HG03095 (cell line): ENCODE data around the gene CACNA1D.

Experiments
- ATAC-seq: cut with Tn5 transposase; IDR thresholded peaks from one replicate; pipeline ENCODE4 v1.9.1; 2021; ENCODE audit warnings: moderate library complexity; ENCODE audit not compliant: unreplicated experiment

Gene CACNA1D

GRCh38 chr3:53775018-53775417, 280.6 kb downstream of the CACNA1D start:
- ATAC-seq = no peak

GRCh38 chr3:53775834-53776251, 281.4 kb downstream of the CACNA1D start:
- ATAC-seq = no peak

GRCh38 chr3:53776494-53777101, 282.2 kb downstream of the CACNA1D start:
- no peak for ATAC-seq

- ATAC-seq = no peak
Measured at GRCh38 chr3:53777468-53777867, 283.1 kb downstream of the CACNA1D start.

GRCh38 chr3:53778153-53778552, 283.7 kb downstream of the CACNA1D start:
- ATAC-seq = no peak

DNA sequence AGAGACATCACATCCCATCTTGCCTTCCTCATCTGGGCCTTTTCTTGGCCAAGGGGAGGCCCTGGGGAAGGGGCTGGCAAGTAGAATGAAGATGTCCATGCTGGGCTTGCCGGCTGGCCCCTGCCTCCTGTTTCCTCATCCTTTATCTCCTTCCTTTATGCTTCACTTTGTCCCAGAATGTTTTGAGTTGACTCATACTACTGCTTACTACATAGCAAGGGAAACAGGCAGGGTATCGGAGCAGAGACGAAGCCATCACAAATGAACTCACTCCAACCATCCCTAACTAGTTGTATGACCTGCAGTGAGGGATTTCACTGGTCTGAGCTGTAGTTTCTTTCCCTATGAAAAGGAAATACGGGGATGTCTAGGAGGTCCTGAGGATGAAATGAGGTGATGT, 285.8 kb downstream of the CACNA1D start:
- ATAC-seq = no peak

- no peak for ATAC-seq
Measured at GRCh38 chr3:53780806-53781205, 286.4 kb downstream of the CACNA1D start.

DNA sequence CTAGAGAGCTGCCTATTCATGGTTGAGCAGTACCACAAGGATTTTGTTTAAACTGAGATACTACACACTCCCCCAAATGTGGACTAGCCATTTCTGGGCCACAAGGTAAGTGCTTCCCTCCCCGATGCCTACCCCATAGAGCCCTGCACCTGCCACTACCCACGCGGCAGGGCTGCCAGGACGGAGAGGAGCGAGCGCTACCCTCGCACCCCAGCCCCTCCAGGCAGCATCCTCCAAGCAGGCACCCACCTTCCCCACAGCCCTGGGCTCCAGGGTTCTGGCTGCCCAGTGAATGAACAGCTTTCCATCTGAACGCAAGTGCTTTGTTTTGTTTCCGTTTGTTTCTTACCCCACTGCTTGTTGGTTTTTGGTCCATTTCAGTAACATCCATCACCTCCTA, 292.6 kb downstream of the CACNA1D start:
- no peak for ATAC-seq

DNA sequence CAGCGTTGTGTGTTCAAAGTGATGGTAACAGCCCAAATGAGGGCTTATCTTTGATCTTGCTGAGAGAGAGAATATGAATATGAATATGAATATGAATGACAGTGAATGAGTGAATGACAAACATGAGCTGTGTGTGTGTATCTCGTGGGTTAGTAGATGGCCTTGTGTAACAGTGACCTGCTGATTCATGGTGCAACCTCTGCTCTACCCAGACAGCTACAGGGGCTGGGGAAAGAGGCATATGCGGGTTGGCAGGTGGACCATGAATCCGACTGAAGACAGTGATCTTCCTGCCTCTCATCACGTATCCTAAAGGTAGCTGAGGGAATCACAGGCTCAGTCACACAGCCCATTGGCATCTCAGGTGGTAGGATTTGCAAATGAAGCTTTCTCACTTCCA, 293.6 kb downstream of the CACNA1D start:
- ATAC-seq = no peak

DNA sequence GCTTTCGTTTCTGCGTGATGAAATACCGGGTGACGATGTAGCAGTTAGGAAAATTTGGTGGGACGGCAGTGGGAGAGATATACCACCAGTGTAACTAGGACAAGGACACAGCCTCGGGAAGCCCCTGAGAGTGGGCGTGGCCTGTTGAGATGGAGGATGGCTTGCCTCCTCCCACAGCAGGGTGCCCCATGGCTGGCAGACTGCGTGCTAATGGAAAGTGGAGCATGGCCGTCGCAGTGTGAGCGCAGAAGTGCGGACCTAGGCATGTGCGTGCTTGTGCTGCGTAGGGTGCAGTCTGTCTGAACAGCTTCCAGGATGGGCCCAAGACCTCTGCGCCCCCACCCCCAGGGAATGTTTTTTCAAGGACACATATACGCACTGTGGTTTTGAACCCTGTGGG, 295.0 kb downstream of the CACNA1D start:
- ATAC-seq = no peak

- ATAC-seq = no peak
Measured at GRCh38 chr3:53790470-53790869, 296.1 kb downstream of the CACNA1D start.

DNA sequence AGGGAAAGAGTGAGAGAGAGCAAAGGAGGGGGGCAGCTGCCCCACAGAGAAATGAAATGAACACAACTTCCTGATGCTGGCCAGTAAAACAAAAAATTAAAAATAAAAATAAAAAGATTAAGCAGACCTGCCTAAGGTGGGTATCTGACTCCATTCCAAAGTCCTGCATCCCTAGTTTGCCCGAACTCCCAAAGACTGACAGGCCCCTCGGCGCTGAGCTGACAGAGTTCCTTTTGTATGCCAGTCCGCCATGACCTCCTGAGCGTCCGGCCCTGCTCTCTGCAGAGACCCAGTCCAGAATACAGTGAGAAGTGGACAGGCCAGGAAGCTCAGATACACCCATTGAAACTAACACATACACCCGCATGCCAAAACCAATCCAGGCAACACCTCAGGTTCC, 296.9 kb downstream of the CACNA1D start:
- no peak for ATAC-seq

DNA sequence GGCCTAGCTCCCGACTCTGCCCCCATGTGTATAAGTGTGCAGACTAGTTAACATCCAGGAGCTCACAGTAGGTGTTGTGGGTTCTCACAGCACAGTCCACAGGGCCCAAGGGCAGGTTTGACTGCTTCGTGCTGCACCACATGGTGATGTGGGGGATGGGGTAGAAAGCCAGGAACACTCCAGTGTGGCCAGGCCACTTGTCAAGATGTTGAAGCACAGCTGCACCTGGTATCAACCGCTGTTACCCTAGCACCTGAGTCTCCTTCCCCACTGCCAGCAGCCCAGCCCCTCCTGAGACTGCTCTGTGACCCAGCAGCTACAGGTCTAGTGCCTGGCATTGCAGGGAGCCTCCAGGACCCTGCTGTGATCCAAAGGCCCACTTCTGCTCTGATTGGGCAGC, 298.5 kb downstream of the CACNA1D start:
- no peak for ATAC-seq

DNA sequence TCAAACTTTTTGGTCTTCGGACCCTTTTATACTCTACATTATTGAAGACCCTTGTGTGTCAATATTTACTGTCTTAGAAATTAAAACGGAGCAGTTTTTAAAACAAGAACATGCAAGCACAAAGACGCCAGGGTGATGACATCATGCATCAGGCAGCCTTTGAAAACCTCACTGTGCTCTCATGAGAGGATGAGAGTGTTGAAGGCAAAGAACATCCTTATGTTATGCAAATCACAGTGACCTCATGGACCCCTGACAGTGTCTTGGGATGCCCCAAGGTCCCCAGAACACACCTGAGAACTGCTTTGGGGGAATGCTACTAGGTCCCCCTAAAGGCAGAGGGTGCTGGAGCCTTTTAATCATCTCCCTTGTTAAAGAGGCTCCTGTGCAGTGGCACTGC, 300.2 kb downstream of the CACNA1D start:
- ATAC-seq = no peak

DNA sequence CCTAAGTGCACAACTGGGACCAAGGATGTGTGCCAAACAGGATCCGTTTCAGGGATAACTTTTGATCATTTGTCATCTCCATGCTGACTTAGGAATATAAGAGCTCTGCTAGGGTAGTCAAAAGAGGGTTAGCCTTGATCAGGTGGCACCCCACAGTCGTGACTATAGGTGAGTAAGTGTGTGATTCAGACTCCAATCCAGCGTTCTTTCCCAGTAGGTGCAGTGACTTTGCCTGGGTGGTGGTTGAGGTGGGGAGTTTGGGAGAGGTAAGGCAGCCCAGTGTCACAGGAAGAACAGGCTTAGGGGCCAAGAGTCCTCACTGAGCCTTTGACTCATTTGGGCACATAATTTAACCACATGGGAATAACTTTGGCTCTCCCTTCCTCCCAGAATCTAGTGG, 300.8 kb downstream of the CACNA1D start:
- no peak for ATAC-seq

DNA sequence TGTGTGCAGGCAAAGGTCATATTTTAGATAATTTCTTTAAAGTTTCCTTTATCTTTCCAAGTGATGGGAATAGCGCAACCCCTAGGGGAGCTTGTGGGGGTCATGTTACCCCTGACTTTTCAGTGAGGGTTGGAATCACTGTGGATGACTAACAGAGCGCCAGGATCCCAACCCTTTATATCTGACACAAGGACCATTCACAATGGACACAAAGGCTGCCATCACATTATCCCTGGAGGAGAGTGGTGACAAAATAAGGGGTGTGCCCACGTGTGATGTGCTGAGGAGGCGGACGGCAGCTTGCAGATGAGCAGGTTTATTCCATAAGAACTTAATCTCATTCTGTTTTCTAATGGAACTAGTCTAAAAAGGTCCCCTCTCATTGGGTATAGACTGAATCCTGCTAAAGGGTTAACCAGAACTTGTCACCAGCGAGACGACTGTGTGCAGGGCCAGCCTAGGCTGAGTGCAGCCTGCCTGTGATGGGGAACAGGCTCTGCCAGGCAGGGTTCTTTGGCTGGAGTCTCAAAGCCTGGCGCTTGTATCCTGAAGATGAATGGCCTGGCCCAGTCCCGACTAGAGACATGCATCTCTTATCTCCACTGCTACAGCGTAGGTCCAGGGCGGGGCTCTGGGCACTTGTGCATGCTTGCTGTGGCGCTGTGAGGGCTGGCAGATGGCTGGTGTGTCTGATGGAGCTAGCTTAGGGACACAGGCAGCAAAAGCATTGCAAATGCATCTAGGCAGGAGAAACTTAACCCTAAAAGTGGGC, 301.6 kb downstream of the CACNA1D start:
- no peak for ATAC-seq

DNA sequence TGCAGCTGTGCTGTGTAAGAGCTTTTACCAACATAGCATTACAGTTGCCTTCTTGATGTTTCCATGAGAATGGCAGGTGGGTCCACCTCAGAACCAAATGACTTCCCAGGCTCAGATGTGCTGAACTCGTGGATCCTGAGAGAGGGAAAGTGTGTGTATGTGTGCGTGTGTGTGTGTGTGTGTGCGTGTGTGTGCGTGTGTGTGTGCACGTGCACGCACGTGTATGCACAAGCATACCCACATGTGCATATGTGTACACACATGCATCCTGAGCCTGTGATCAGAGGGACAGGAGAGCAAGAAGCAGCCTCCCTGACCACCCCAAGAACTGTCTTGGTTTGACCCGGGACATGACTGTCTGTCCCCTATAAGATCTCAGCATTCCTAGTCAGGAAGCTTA, 303.7 kb downstream of the CACNA1D start:
- no peak for ATAC-seq

DNA sequence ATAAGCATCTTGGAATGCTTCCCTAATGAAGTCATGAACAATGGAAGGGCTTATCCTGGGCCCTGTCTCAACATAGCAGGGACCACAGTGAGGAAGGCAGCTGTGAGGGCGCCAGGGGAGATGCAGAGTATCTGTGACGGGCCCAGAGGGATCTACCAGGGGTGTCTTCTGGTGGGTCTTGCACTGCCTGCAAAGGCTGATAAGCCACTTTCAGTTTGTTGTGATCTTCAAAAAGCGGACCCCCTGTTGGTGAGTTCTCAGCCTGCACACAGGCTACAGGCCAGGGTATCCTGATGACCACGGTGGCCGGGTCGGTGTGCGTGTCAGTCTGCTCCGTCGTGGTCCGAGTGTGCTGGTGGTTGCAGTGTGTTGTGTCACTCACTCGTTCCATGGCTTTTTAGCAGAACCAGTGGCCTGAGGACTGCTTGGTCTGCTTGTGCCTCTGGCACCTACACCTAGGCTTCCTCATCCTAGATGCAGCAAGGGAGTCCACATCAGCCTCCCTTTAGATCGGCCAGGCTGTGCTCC, 305.0 kb downstream of the CACNA1D start:
- ATAC-seq = no peak

GRCh38 chr3:53800041-53800906, 305.9 kb downstream of the CACNA1D start:
- ATAC-seq = no peak

DNA sequence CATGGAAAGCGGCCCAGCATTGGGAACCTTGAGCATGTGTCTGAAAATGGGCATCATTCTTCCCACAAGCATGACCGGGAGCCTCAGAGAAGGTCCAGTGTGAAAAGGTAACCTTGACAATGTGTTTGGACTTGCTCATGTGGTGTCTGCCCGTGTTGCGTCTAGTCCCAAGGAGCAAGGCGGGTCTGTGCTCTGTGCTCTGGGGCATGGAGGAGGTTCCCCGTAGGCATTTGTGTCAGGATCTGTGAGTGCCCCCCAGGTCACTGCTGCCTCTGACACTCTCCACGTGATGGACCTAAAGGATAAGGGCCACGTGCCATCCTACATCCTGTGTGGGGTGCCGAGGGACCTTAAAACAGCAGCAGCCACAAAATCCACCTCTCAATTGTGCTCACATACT, 306.9 kb downstream of the CACNA1D start:
- no peak for ATAC-seq

DNA sequence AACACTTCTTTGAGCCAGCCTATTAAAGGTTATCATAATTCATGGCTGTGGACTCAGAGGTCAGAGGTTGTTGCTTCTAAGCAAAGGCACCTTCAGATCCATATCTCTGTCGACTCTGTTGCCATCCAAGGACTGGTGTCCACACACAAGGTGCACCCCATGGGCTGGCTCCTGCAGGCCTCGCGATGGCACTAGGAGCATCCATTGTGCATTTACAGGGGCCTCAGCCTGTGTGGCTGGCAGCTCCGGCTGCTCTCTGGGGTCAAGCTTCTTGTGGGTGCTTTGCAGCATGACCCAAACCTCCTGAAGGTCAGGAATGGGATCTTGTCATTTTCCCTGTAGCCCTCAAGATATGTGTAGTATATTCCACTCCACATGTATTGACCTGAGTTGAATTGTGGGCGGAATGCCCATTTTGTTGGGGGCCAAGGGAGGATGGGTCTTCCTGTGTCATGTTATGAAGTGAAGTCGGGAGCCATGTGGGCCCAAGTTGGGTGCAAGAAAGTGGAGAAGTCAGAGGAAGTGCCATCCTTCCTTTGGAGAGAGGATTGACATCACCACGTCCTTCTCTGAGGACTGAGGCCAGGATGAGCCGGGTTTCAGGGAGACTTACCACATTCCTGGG, 308.0 kb downstream of the CACNA1D start:
- ATAC-seq = no peak
